Measurements from ENCODE around the gene CXXC1. TPM values are rescaled to one million over a fixed set of nuclear protein-coding genes. Genes with fewer than 3 reads are reported as not detected.

CXXC1 gene
- total RNA-seq, 1 donor from 2014 or later, result 35.0 TPM

- H3K36me3 ChIP-seq, result no peaks in the 10 kb centered on the region
- no peaks in the 10 kb centered on the region for H3F3A ChIP-seq (ENCODE audit: low read depth)
- no peaks in the 10 kb centered on the region for H4K20me1 ChIP-seq (ENCODE audit: low read depth)
- H3K4me2 ChIP-seq, result no peak overlapping the region
- H3K27ac ChIP-seq, result no peak overlapping the region
- no peaks in the 10 kb centered on the region for H3K79me2 ChIP-seq (ENCODE audit: low read depth)
- TF ChIP-seq EZH2phosphoT487 (IDR thresholded peaks at IDR 0.05) (no peak), EZH2 (IDR thresholded peaks at IDR 0.05) (no peak), CTCF (IDR thresholded peaks at IDR 0.05) (no peak)
- no peak overlapping the region for H2AFZ ChIP-seq (replicated peaks)
- peaks cover 77% of the 10 kb centered on the region for H3K27me3 ChIP-seq
- no peak for DNase-seq (ENCODE audit: low spot score)
- Mint-ChIP-seq H3K4me3 (no peak overlapping the region), H3K27ac (no peak overlapping the region), H3K27me3 (ENCODE audit: insufficient read depth, low read depth) (peaks cover 5% of the 10 kb centered on the region), H3K9me3 (no peaks in the 10 kb centered on the region), H3K4me1 (no peaks in the 10 kb centered on the region), H3K36me3 (no peaks in the 10 kb centered on the region)
- H3K4me3 ChIP-seq, result no peak overlapping the region
- no peaks in the 10 kb centered on the region for H3K4me1 ChIP-seq
- H3K9me3 ChIP-seq (ENCODE audit: low read depth), result peaks cover 8% of the 10 kb centered on the region
- H3K9ac ChIP-seq, result no peak overlapping the region
These were observed 13.6 kb upstream of the CXXC1 start for GRCh38 chr18:50301074-50301473.

- Mint-ChIP-seq H3K36me3 (no peaks in the 10 kb centered on the region), H3K27ac (no peak overlapping the region), H3K4me3 (no peak overlapping the region), H3K27me3 (ENCODE audit: insufficient read depth, low read depth) (peaks cover 5% of the 10 kb centered on the region), H3K9me3 (no peaks in the 10 kb centered on the region), H3K4me1 (no peaks in the 10 kb centered on the region)
- Histone ChIP-seq H3K27ac (no peak overlapping the region), H3K79me2 (ENCODE audit: low read depth) (no peaks in the 10 kb centered on the region), H3K9ac (no peak overlapping the region), H3F3A (ENCODE audit: low read depth) (no peaks in the 10 kb centered on the region), H3K36me3 (no peaks in the 10 kb centered on the region), H3K27me3 (peaks cover 75% of the 10 kb centered on the region), H2AFZ (replicated peaks) (no peak overlapping the region), H3K4me1 (no peaks in the 10 kb centered on the region), H3K4me3 (no peak overlapping the region), H3K9me3 (ENCODE audit: low read depth) (no peaks in the 10 kb centered on the region), H3K4me2 (no peak overlapping the region), H4K20me1 (ENCODE audit: low read depth) (no peaks in the 10 kb centered on the region)
- no peak for DNase-seq (ENCODE audit: low spot score)
- TF ChIP-seq CTCF (IDR thresholded peaks at IDR 0.05) (no peak), EZH2phosphoT487 (IDR thresholded peaks at IDR 0.05) (no peak), EZH2 (IDR thresholded peaks at IDR 0.05) (no peak)
These were observed 12.3 kb upstream of the CXXC1 start for GRCh38 chr18:50299626-50300388.

GRCh38 chr18:50298443-50299284 is 11.2 kb upstream of the CXXC1 start:
- no peaks in the 10 kb centered on the region for H3K9me3 ChIP-seq (ENCODE audit: low read depth)
- no peaks in the 10 kb centered on the region for H3K4me1 ChIP-seq
- TF ChIP-seq CTCF (IDR thresholded peaks at IDR 0.05), result no peak
- no peaks in the 10 kb centered on the region for H3K79me2 ChIP-seq (ENCODE audit: low read depth)
- Mint-ChIP-seq H3K9me3 (no peaks in the 10 kb centered on the region), H3K4me3 (no peak overlapping the region), H3K27ac (no peak overlapping the region), H3K27me3 (ENCODE audit: insufficient read depth, low read depth) (peaks cover 3% of the 10 kb centered on the region), H3K36me3 (no peaks in the 10 kb centered on the region), H3K4me1 (no peaks in the 10 kb centered on the region)
- H3K9ac ChIP-seq, result no peak overlapping the region
- no peak overlapping the region for H3K27ac ChIP-seq
- no peaks in the 10 kb centered on the region for H3K36me3 ChIP-seq
- peak overlapping the region; percentile 86 for H3K4me2 ChIP-seq
- peak overlapping the region; percentile 100 for H2AFZ ChIP-seq (replicated peaks)
- no peaks in the 10 kb centered on the region for H4K20me1 ChIP-seq (ENCODE audit: low read depth)
- peaks cover 65% of the 10 kb centered on the region for H3K27me3 ChIP-seq
- no peaks in the 10 kb centered on the region for H3F3A ChIP-seq (ENCODE audit: low read depth)
- H3K4me3 ChIP-seq, result peak overlapping the region; percentile 44
- no peak for DNase-seq (ENCODE audit: low spot score)
